ENCODE results near the gene RHOT2. TPM values are rescaled to one million over a fixed set of nuclear protein-coding genes. Genes with fewer than 3 reads are reported as not detected.

The RHOT2 gene
- total and polyA plus RNA-seq, 9 of the 15 experiments (the other 6 are each of a cell fraction or from before 2014, with no cell fraction given) = 5.0 to 373 (median 112) TPM

- no TSS peak for BruUV-seq (replicated peaks)
- peaks cover 45% of the 10 kb centered on the region for H3K79me2 ChIP-seq (ENCODE audit: control insufficient read depth, insufficient read depth, low read length)
- peak; percentile 75 to 88 (median 82) for DNase-seq (ENCODE audit: extremely low read depth in 1 of 4, low spot score in 3 of 4)
- peak overlapping the region; percentile 98 for H3K4me2 ChIP-seq (ENCODE audit: insufficient read depth, low read length)
- peak overlapping the region; percentile 92 for H2AFZ ChIP-seq (ENCODE audit: low read depth, low read length)
- peaks cover 11% of the 10 kb centered on the region for H3K9me1 ChIP-seq (ENCODE audit: control insufficient read depth, insufficient read depth, low read length)
- CTCF ChIA-PET (ENCODE audit: low intra/inter-chr PET ratio) = no interaction called here
- no peaks in the 10 kb centered on the region for H3K9me3 ChIP-seq (replicated peaks; ENCODE audit: control insufficient read depth, insufficient read depth, low read depth, low read length)
- intact Hi-C loops (cut with micrococcal nuclease) (loop anchor here (5.0 kb wide), 1 partner anchor 42 kb away; the partner anchor contains the start of gene METTL26), in situ Hi-C loops (cut with MboI) (loop anchor here (10.0 kb wide), 1 partner anchor 284 kb away; the partner anchor contains the start of gene NME4)
- ATAC-seq = peak; percentile 58
- H3K4me1 ChIP-seq (replicated peaks in 1 of 2; ENCODE audit: control insufficient read depth in 2 of 2, insufficient read depth in 2 of 2, low read length in 2 of 2) = peaks cover 45 to 98% of the 10 kb centered on the region in 2 experiments
- H3K9ac ChIP-seq (ENCODE audit: insufficient read depth in 1 of 2, low read depth in 2 of 2, low read length in 2 of 2) = peak overlapping the region; percentile 84 to 93
- H3K27ac ChIP-seq (ENCODE audit: extremely low read depth, low read depth, low read length) = peak overlapping the region; percentile 82
- POLR2A ChIA-PET = interaction anchor here (0.6 to 1.5 kb wide), 6 partner anchors 10 to 386 kb away, joined by 3 to 4 read pairs (median 3); no protein-coding TSS in a partner anchor
- H3K27me3 ChIP-seq (ENCODE audit: control insufficient read depth in 2 of 2, insufficient read depth in 2 of 2, low read length in 2 of 2) = no peaks in the 10 kb centered on the region
- 10% methylated on average over 38 of the region's 52 CpGs for WGBS (ENCODE audit: insufficient coverage, low coverage, missing lambda C conversion rate)
- H3K36me3 ChIP-seq (ENCODE audit: control insufficient read depth, insufficient read depth, low read length) = peaks cover 39% of the 10 kb centered on the region
- H4K20me1 ChIP-seq (replicated peaks; ENCODE audit: control insufficient read depth, insufficient read depth, low read length) = peaks cover 21% of the 10 kb centered on the region
- H3K4me3 ChIP-seq = peak overlapping the region; percentile 64
- FAIRE-seq = peak; percentile 62
- peak; percentile 26; the same call in 1 of the 2 replicates for TF ChIP-seq RAD51 (IDR thresholded peaks at IDR 0.05; ENCODE audit: borderline replicate concordance, low read depth)
- TF ChIP-seq KLF1 (tag; IDR thresholded peaks at IDR 0.05) = no peak
- TF ChIP-seq KAT7 (CRISPR knock-in tag; IDR thresholded peaks at IDR 0.05; ENCODE audit: borderline replicate concordance) = 0 out of 2 replicates have a peak, but pooled peaks have one; percentile 60
- peak; percentile 80; the same call in 1 of the 2 replicates for TF ChIP-seq ZBTB7A (IDR thresholded peaks at IDR 0.05; ENCODE audit: borderline replicate concordance, control insufficient read depth, low read depth, low read length)
- TF ChIP-seq, protein P1, sequence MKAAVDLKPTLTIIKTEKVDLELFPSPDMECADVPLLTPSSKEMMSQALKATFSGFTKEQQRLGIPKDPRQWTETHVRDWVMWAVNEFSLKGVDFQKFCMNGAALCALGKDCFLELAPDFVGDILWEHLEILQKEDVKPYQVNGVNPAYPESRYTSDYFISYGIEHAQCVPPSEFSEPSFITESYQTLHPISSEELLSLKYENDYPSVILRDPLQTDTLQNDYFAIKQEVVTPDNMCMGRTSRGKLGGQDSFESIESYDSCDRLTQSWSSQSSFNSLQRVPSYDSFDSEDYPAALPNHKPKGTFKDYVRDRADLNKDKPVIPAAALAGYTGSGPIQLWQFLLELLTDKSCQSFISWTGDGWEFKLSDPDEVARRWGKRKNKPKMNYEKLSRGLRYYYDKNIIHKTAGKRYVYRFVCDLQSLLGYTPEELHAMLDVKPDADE (conservative IDR thresholded peaks at IDR 0.05; ENCODE audit: control insufficient read depth, low read depth, low read length) = 0 out of 2 replicates have a peak, but pooled peaks have one; percentile 30
- no peak for TF ChIP-seq ZNF253 (CRISPR knock-in tag; conservative IDR thresholded peaks at IDR 0.05)
- no peak for TF ChIP-seq EWSR1 (IDR thresholded peaks at IDR 0.05; ENCODE audit: borderline replicate concordance, low read depth, partially characterized antibody)
- TF ChIP-seq ZFX (CRISPR knock-in tag; IDR thresholded peaks at IDR 0.05) = no peak
- peak; percentile 10; the same call in 1 of the 2 replicates for TF ChIP-seq TOE1 (IDR thresholded peaks at IDR 0.05; ENCODE audit: borderline replicate concordance)
- TF ChIP-seq TOE1 (CRISPR knock-in tag; IDR thresholded peaks at IDR 0.05; ENCODE audit: borderline replicate concordance, low read depth) = no peak
- TF ChIP-seq SP1 (CRISPR knock-in tag; IDR thresholded peaks at IDR 0.05) = peak; percentile 63
- TF ChIP-seq TBP (optimal IDR thresholded peaks at IDR 0.05; ENCODE audit: low read depth, low read length) = peak; percentile 49
- TF ChIP-seq, protein P2, sequence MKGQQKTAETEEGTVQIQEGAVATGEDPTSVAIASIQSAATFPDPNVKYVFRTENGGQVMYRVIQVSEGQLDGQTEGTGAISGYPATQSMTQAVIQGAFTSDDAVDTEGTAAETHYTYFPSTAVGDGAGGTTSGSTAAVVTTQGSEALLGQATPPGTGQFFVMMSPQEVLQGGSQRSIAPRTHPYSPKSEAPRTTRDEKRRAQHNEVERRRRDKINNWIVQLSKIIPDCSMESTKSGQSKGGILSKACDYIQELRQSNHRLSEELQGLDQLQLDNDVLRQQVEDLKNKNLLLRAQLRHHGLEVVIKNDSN (CRISPR knock-in tag; IDR thresholded peaks at IDR 0.05) = peak; percentile 61; the same call in 1 of the 2 replicates
- TF ChIP-seq ZBTB2 (IDR thresholded peaks at IDR 0.05) = peak; percentile 40; the same call in 1 of the 2 replicates
- TF ChIP-seq PKNOX1 (IDR thresholded peaks at IDR 0.05) = peak; percentile 44; the same call in 1 of the 2 replicates
Observed at GRCh38 chr16:678858-679813, 11.2 kb downstream of the RHOT2 start.

Data from K562 (cell line).